HG02981 (cell line): ENCODE data around the gene TLR7.

ENCODE experiments used
- ATAC-seq: cut with Tn5 transposase; IDR thresholded peaks from one replicate; pipeline ENCODE4 v1.9.1; 2021; ENCODE audit warnings: mild to moderate bottlenecking, moderate library complexity; ENCODE audit not compliant: unreplicated experiment

Gene TLR7

GRCh38 chrX:12866451-12867377 lies at the start of gene TLR7:
TSS of gene TLR7 (plus strand) at chrX:12867072. CDS start at chrX:12867579, 507 bp downstream.
- no peak for ATAC-seq

GRCh38 chrX:12817528-12817927 lies 49.3 kb upstream of the TLR7 start:
- ATAC-seq = no peak

GRCh38 chrX:12819222-12819621 lies 47.6 kb upstream of the TLR7 start:
- ATAC-seq = no peak

- no peak for ATAC-seq
Observed at GRCh38 chrX:12820737-12821136, 46.1 kb upstream of the TLR7 start.

- ATAC-seq = no peak
Observed at GRCh38 chrX:12824944-12825343, 41.9 kb upstream of the TLR7 start.

GRCh38 chrX:12825801-12826200 lies 41.1 kb upstream of the TLR7 start:
- ATAC-seq = no peak

GRCh38 chrX:12843061-12843667 lies 23.7 kb upstream of the TLR7 start:
- ATAC-seq = peak; percentile 16

GRCh38 chrX:12843668-12844279 lies 23.1 kb upstream of the TLR7 start:
- peak; percentile 89 for ATAC-seq

GRCh38 chrX:12844319-12844718 lies 22.6 kb upstream of the TLR7 start:
- no peak for ATAC-seq

GRCh38 chrX:12865359-12865758 lies 1.5 kb upstream of the TLR7 start:
- ATAC-seq = no peak

- no peak for ATAC-seq
Observed at GRCh38 chrX:12867685-12868084, 813 bp downstream of the TLR7 start.

- ATAC-seq = peak; percentile 50
Observed at GRCh38 chrX:12868747-12869146, 1.9 kb downstream of the TLR7 start.

- ATAC-seq = no peak
Observed at GRCh38 chrX:12871257-12871656, 4.4 kb downstream of the TLR7 start.

- no peak for ATAC-seq
Observed at GRCh38 chrX:12872741-12873140, 5.9 kb downstream of the TLR7 start.

- ATAC-seq = no peak
Observed at GRCh38 chrX:12874581-12874980, 7.7 kb downstream of the TLR7 start.

- ATAC-seq = no peak
Observed at GRCh38 chrX:12877386-12877785, 10.5 kb downstream of the TLR7 start.

- no peak for ATAC-seq
Observed at GRCh38 chrX:12878536-12878935, 11.7 kb downstream of the TLR7 start.

- no peak for ATAC-seq
Observed at GRCh38 chrX:12881914-12882313, 15.0 kb downstream of the TLR7 start.

GRCh38 chrX:12885508-12885907 lies 18.6 kb downstream of the TLR7 start:
- ATAC-seq = no peak

- ATAC-seq = no peak
Observed at GRCh38 chrX:12886545-12886944, 19.7 kb downstream of the TLR7 start.

GRCh38 chrX:12887141-12887540 lies 20.3 kb downstream of the TLR7 start:
- no peak for ATAC-seq

- no peak for ATAC-seq
Observed at GRCh38 chrX:12887767-12888166, 20.9 kb downstream of the TLR7 start.
